Stimulated activated CD4-positive, alpha-beta T cell treated with anti-CD3 and anti-CD28 coated beads, Interleukin-2, amount 100 ng/mL, for 24 hours (primary cell): ENCODE measurements around the gene CDCP1.

ENCODE experiments used
- DNase-seq, 2 donors: peaks; one replicate each; pipeline ENCODE4 v3.0.0-alpha.2; 2020

CDCP1 gene

GRCh38 chr3:45134758-45135521, 11.2 kb downstream of the CDCP1 start:
- DNase-seq, result no peak

DNA sequence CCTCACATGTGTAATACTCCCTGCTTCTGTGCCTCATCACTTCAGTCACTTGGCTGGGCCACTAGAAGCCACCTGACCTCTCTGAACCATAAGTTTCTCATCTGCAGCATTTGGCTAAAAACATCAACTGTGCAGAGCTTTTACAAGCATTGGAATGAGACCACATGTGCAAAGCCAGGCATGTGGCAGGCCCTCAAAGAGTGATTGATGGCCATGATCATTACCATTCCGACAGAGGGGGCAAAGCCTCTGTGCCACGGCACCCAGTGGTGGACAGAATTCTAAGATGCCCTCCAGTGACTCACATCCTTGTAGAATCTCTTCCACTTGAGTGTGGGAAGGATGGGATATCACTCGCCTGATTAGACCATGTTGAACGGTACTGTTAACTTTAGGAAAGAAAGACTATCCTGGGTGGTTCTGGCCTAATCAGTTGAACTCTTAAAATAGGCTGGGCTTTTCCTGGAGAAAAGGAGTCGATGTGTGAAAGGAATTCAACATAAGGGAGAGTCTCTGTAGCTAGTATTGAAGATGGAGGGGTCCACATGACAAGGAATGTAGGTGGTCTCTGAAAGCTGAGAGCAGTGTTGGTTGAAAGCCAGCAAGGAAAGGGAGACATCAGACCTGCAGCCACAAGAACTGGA, 13.5 kb downstream of the CDCP1 start:
- no peak for DNase-seq

DNA sequence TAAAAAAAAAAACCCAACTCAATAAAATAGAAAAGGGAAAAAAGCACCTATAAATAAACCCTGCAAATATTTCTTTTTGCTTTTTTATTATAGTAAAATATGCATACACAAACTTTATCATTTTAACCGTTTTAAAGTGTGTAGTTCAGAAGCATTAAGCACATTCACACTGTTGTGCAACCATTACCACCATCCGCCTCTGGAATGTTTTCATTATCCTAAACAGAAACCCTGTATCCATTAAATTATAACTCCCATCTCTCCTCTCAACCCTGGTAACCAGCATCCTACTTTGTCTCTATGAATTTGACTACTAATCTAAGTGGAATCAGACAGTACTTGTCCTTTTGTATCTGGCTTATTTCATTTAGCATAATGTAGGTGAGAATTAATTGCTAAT, 15.0 kb downstream of the CDCP1 start:
- DNase-seq, result no peak

- no peak for DNase-seq
Observed at GRCh38 chr3:45130476-45130875, 15.7 kb downstream of the CDCP1 start.

GRCh38 chr3:45128950-45129349, 17.2 kb downstream of the CDCP1 start:
- DNase-seq, result no peak

- no peak for DNase-seq
Observed at GRCh38 chr3:45127130-45127822, 18.9 kb downstream of the CDCP1 start.

DNA sequence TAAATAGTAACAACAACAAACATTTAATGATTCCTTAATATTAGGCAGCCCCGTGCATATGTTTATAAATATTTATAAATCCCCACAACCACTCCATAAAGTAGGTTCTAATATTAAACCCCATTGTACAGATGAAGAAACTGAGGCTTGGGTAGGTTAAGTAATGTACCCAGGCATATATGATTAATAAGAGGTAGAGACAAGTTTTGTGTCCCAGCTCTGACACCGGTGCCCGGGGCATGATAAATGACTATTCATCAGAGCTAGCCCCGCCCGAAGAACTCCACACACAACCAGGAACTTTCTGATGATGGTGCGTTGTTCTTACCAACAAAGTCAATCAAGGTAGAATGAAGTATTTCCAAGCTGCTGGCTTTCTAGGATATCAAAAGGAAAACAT, 19.4 kb downstream of the CDCP1 start:
- DNase-seq, result no peak

- DNase-seq, result no peak
Observed at GRCh38 chr3:45125550-45126026, 20.6 kb downstream of the CDCP1 start.

DNA sequence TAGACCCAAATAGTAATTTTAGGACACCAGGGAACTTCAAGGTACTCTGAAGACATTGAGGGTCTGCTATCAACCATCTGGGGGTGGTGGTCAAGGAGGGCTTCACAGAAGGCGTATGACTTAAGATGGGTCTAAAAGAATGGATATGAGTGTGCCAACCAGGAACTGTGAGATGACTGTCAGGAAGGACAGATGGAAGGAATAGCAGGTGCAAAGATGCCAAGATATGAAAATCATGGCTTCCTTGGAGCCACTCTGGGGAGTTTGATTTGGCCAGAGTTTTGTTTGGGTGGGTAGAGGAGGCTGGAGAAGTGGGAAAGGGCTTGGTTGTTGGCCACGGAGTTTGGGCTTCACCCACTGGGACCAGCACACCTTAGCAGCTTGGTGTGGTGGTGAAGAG, 21.2 kb downstream of the CDCP1 start:
- DNase-seq, result no peak

DNA sequence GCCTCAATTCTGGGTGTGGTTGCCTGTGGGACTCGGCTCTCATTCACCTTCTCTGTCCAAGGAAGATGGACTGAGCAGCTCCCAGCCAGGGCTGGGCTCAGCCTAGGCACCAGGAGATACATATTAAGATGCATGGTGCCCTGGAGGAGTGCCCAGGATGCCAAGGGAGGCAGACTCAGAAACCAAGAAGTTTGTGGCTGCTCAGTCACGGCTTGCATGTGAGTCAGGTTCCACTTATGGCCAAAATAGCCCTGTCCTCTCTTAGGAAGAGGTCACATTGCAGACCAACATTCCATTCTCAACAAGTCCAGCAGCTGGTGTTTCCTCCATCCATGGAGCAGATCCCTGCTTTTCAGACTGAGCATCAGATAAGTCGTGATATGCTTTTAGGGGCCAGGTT, 21.8 kb downstream of the CDCP1 start:
- DNase-seq, result no peak

GRCh38 chr3:45123581-45124269, 22.5 kb downstream of the CDCP1 start:
- no peak for DNase-seq

DNA sequence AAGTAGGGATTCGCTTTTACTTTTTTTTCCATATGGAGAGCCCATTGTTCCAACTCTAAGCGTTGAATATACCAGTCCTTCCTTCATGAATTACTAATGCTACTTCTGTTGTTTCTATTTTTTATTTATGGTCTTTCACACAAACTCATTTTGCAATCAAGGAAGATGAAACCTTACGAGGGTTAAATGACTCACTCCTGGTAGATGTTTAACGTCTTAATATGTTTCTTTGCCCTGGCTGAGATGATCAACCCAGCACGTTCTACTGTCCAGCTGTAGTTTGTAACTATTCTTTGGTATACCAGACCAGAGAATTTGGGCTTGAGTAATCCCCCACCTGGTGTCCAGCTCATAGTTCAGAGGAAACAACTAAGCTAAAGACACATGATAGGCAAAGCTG, 23.1 kb downstream of the CDCP1 start:
- DNase-seq, result no peak

DNA sequence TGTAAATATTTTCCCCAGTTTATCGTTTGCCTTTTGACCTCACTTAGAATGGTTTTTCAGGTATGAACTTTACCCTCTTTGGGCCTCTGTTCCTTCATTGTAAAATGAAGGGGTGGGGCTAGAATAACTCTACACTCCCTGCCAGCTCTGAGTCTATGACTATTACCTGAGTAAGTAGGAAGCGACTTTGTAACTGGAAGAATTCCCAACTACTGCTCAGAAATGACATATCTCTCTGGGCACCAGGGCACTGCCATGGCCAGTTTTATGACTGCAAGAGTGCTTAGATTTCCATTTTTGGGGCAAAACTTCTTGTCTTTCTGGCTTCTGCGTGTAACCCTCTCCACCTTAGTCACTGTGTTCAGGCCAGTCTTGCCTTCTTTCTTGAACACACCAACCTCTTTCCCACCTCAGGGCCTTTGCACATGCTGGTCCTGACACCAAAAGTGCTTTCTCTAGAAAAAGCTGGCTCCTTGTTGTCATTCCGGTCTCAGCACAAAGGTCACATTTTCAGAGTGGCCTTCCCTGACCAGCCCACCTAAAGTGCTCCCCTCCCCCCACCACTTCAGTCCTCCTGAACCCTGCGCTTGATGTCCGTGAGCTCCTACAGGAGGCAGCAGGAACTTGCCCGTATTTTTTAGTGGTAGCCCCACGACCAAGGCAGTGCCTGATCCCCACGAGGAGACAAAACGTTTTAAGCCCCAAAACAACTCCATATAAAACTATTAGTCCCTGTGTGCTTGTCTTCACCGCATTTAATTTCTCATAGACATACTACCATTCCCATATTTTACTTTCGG, 25.6 kb downstream of the CDCP1 start:
- DNase-seq, result no peak

DNA sequence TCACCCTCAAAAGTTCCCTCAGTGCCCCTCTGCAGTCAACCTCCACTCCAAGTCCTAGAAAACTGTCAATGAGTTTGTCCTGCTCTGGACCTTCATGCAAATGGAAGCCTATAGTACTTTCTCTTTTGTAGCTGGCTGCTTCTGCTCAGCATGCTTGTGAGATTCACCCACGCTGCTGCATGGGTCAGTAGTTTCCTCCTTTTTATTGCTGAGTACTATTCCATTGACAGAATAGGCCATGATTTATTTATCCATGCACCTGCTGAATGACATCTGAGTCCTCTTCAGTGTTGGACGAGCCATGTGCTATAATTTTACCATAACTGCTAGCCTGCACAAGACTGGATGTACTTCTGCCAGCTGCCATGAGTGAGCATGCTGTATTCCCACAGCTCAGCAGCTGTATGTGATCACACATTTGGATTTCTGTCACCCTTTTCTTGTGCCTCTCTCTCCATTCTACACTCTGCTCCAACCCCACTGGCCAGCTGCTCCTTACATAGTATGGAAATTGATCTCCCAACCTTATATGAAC, 26.3 kb downstream of the CDCP1 start:
- DNase-seq, result no peak

DNA sequence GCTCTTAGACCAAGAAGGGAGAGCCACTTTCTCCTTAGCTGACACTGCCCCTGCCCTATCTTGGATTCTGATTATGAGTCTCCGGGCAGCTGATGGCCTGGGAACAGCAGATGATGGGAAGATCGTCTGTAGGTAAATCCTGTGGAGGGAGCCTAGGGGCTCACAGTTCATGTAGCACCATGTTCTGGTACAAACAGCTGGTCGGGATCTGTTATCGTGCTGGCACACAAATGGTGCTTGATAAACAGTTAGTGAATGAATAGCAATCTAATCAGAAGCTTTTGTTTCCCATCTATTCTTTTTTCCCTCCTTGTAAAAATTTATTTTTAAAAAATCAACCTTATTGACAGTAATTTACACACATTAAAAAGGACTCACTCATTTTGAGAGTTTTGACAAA, 26.8 kb downstream of the CDCP1 start:
- no peak for DNase-seq

DNA sequence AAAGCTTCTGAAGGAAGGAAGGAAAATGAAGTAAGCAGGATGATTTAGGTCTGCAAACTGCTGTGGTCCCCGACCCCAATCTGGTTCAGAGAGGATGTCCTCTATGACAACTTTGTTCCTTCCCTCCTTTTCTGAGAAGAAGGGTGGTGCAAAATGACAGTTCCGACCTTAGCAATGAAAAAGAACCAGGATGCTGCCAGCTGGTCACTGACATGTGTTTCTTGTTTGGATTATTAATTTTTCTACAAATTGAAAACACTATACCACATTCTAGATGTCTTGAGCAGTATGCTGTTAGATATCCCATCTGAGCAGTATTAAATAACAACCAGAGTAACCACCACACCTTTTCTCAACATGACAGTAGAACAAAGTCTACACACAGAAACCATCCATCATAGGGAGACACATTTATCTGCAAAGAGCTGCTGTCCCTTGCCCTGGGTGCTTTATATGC, 27.5 kb downstream of the CDCP1 start:
- no peak for DNase-seq

DNA sequence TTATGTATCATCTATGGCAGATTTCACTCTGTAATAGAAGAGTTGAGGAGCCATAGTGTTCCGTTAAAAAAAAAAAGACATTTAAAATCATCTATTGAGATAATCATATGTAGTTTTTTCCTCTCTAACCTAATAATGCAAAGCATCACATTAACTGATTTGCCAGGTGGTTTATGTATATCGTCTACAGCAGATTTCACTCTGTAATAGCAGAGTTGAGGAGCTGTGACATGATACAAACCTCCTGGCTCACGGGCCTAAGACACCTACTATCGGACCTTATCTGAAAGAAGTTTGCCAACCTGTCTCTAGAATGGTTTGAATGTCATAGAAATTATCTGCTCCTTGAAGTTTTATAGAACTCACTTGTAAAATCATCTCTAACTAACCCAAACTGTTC, 29.8 kb downstream of the CDCP1 start:
- no peak for DNase-seq

- no peak for DNase-seq
Observed at GRCh38 chr3:45113625-45114050, 32.5 kb downstream of the CDCP1 start.

DNA sequence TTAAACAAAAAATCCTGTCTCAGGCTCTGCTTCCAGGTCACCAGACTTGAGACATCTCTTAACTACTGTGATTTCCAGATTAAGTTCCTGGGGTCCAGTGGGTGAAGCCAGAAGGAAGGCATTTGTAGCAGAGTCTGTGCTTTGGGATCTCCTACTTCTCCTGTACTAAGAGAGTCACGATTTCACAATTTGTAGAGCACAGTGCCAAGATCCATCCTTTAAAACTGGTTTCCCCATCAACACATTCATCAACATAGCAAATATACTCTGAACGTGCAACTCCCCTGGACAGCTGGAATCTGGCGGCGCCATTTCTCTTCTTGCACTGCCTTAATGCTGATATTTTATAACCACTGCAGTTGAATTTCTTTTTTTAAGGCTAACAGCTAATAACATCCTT, 33.2 kb downstream of the CDCP1 start:
- DNase-seq, result no peak

GRCh38 chr3:45110509-45110833, 35.7 kb downstream of the CDCP1 start:
- DNase-seq, result no peak

DNA sequence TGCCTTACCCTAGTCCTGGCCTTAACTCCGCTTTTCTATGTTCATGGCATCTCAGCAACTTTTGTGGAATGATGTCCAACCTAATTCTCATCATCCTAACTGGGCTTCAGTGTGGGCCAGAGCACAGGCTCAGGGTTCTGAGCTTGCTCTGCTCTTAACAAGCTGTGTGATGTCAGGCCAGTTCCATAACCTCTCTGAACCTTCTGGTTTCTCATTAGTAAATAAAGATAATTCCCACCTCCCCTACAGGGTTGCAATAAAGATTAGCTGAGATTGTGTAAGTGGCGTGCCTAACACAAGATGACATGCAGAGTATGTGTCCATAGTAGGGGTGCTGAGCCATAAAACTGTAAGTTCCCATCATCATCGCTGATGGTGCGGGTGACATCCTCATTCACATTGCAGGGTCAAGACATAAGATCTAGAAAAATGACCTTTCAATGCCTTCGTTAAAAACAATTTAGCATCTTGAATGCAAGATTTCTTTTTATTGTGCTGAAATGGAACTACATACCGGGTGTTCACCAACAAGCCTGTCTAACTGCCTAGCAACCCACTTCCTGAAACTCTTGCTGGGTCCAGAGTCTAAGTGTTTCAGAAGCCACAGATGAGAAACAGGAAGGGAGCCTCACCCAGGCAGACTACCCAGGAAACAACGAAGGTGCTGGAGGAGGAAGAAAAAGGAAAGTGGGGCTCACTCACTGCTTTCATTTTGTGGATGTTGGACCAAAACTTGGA, 36.2 kb downstream of the CDCP1 start:
- DNase-seq, result peak in 1 of 2 donors; percentile 27

DNA sequence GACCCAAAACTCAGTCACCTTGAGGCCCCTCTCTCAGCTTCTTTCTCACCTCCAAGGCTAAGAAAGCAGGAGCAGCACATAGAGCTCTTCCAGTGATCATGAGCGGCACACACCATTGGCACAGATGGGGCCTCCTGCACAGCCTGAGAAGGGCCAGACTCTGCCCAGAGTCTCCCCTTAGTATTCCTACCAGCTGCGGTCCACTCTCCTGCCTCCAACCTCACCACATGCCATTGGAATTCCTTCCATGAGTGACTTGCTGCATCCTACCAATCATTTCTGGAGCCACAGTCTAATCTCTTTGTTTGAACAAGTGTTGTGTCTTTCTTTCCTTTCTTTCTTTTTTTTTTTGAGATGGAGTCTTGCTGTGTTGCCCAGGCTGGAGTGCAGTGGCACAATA, 39.3 kb downstream of the CDCP1 start:
- DNase-seq, result no peak
